SKM-1 treated with dmso at 0.1 percent for 144 hours (cell line): Measurements from ENCODE around the gene AOAH.
"Not testable (repeated sequence)": the region's sequence is repeated elsewhere in the genome, so short reads cannot be mapped to it uniquely, and the experiment has no call there.

Experiments used
- DNase-seq: peaks from one replicate; lab custom pipeline; 2025; ENCODE audit not compliant: unreplicated experiment; lab: John Stamatoyannopoulos, UW

Gene AOAH

DNA sequence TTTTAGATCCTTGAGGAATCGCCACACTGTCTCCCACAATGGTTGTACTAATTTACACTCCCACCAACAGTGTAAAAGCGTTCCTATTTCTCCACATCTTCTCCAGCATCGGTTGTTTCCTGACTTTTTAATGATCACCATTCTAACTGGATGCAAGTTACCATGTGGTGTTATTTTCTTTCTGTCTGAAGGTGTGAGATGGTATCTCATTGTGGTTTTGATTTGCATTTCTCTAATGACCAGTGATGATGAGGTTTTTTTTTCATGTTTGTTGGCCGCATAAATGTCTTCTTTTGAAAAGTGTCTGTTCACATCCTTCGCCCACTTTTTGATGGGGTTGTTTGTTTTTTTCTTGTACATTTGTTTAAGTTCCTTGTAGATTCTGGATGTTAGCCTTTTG, 20.4 kb downstream of the AOAH start:
- DNase-seq = not testable (repeated sequence)

DNA sequence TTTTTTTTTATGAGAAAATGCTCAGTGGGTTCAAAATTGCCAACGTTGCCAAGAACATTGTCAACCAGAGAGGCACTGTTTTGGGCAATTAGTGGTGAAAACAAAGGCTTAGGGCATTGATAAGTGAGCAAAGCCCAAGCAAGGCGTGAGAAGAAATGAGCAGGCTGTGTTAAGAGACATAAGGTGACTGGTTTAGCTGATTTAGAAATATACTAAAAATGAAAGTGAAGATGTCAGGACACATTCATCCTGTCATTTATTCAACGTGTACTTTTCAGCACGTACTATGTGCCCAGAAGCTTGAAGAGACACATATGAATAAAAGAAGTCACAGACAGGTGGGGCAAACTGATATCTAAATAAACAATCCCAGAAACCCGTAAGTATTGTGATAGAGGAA, 31.8 kb downstream of the AOAH start:
- DNase-seq = no peak

GRCh38 chr7:36691983-36692382, 32.3 kb downstream of the AOAH start:
- DNase-seq = no peak

DNA sequence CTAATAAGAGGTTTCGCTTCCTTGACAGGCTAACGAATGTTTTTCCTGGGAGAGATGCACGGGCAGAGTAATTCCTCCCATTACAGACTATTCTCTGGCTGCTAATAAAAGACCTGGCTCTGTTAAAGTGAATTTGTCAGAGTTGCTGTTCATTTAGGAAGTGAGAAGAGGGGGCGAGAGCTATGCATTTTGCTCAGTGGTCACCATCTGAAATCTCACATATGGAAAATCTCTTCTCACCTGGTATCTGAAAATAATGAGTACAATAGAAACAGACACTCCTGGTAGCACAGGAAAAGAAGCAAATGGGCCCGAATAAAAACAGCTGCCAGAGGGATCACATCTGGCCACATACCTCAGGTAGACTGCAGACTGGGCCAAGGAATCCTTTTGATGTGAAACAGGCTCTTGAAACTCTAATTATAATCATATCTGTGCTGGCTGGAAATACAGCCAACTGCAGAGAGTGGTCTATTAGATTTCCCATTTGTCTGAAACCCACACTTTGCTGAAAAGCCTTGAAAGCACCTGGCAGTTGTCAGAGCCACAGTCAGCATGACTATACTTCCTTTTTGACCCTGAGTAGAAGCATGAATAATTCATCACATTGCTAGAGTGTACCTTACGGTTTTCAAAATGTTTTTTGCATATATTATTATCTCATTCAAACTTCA, 33.6 kb downstream of the AOAH start:
- no peak for DNase-seq

- DNase-seq = no peak
Measured at GRCh38 chr7:36690041-36690440, 34.3 kb downstream of the AOAH start.

GRCh38 chr7:36686499-36686898, 37.8 kb downstream of the AOAH start:
- no peak for DNase-seq

DNA sequence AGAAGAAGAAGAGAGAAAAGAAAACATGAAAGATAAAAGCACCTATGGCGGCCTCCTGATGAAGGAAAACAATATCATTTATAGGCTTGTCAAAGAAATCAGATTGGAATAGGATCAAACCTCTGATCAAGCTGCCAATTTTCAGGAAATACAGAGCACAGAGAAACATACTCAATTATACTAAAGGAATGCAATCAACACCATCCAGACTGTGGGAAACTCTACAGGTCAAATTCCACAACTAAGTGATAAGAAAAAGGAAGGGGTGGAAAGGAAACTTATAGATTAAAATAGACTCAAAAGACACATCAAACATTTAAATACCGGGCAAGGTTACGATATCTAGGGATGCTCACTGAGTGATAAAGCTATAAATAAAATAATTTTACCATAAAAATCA, 39.3 kb downstream of the AOAH start:
- no peak for DNase-seq

- DNase-seq = no peak
Measured at GRCh38 chr7:36683695-36684357, 40.5 kb downstream of the AOAH start.

DNA sequence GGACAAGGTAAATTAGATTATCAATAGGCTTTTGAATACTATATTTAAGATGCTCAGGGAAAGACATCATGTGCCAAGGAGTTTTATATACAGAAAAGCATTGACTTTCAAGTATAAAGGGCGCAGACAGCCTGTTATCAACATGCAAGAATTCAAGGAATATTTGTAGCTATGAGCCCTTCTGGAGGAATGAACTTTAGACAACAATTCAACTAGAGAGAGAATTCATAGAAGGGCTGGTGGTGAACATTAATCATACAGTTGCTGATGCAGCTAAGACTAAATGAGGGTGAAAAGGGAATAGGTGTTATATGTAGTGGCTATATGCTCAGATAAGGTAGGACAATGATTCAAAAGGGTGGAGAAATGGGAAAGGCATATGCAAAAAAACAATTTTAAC, 41.2 kb downstream of the AOAH start:
- DNase-seq = no peak

DNA sequence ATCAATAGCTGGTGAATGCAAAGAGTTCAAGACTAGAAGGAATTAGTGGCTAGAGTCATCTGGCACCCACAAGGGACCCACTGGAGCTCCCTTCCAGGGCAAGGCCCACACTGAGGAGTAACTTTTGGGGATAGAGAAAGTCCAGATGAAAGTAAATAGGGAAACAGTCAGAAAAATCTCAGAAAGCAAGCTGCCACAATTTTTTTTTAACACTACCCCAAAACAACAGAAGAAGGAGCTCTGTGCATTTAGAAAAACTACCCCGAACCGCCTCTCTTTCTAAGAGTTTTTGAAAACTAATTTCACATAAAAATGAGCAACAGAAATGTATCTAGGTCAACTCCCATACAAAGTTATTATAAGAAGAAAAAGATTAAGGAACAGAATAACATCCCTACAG, 42.2 kb downstream of the AOAH start:
- DNase-seq = no peak

DNA sequence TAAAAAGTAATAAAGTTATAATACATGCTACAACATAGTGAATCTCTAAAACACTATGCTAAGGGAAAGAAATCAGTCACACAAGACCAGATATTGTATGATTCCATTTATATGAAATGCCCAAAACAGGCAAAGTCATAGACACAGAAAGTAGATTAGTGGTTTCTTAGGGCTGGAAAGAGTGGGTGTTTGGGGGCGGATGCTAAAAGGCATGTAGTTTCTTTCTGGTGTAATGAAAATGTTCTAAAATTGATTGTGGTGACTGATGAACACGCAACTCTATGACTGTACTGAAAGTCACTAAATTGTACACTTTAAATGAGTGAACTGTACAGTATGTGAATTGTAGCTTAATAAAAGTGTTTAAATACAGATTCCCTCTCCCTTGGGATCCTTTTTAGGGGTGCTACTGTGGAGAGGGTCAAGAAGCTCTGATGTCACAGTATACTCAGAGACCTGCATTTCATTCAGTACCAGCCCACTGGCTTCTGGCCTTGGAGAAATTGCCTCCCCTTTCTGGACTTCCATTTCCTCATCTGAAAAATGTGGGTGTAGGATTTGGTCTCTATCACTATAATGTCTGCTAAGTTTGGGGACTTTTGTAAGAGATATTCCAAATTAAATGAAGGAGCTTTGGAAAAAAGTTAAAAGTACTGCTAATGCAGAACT, 46.4 kb downstream of the AOAH start:
- DNase-seq = no peak

DNA sequence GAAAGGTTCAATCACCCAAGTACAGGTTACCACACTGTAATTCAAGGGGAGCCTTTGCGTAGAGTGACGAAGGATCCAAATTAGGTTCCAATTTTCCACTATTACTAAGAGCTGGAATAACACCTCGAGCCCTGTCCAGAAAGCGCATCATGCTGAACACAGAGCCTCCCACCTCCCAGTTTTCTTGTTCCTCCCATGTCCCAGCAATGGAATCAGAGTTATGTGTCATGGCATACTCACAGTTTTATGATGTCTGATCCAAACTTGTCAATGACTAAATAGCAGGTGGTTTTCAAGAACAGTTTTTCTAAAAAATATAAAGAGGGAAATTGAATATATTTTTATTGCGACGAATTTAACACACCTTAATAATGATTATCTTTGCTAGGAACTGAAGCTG, 50.6 kb downstream of the AOAH start:
- no peak for DNase-seq

DNA sequence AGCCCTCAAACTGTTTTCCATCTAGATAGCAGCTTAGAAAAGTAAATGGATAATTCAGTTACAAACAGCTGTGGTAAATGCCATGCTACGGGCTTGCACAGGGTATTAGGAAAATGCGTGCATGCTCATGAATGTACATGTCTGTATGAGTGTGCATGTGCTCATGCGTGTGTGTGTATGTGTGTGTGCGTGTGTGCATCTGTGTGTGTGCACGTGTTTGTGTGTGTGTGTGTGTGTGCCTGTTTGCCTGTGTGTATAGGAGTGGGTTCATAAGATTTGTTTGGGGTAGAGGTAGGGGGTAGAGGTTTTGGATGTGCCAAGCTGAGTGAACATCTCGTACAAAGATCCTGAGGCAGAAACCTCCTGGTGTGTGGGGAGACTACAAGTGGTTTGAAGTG, 52.9 kb downstream of the AOAH start:
- DNase-seq = no peak

- peak; percentile 61 for DNase-seq
Measured at GRCh38 chr7:36670585-36671431, 53.5 kb downstream of the AOAH start.

DNA sequence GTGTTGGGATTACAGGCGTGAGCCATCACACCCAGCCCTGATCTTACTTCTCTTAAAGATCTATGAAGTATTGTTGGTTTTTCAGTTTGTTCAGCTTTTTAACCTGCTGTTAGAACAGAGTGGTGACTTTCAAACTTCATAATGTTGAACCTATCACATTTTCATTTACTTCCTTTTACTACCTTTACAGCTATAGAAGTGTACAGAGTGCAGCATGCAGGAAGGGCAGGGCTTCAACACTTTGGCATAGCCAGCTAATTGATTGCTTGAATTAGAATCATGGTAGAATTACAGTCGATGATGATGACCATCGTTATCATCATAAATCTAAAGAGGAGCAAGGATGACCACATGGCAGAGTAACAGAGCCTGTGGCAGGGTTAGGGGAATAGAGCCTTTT, 55.5 kb downstream of the AOAH start:
- DNase-seq = no peak

DNA sequence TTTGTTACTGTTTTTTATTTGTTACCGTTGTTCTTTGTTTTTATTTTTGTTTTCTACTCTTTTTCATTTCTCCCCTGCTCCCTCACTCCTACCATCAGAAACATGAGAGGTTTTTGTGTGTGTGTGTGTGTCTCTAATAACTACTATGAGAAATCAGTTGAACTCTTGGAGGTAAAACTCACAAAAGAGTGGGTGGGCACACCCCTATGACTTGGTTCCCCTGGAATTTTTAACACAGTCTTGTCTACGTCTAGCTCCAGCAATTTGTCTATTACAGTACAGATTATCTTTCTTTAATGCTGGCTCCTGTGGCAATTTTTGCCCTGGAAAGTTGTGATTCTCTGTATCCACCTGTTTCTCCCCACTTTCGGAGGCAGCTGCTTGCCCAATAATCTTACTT, 56.2 kb downstream of the AOAH start:
- no peak for DNase-seq

GRCh38 chr7:36667007-36667745, 57.1 kb downstream of the AOAH start:
- no peak for DNase-seq

DNA sequence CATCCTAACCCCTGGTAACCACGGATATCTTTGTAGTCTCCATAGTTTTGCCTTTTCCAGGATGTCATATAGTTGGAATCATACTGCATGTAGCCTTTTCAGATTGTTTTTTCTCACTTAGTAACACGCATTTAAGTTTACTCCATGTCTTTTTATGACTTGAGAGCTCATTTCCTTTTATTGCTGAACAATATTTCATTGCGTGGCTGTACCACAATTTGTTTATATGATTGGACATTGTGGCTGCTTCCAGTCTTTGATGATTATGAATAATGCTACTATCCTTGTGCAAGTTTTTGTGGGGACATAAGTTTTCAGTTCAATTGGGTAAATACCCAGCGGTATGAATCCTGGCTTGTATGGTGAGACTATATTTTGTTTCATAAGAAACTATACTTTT, 60.8 kb downstream of the AOAH start:
- no peak for DNase-seq

DNA sequence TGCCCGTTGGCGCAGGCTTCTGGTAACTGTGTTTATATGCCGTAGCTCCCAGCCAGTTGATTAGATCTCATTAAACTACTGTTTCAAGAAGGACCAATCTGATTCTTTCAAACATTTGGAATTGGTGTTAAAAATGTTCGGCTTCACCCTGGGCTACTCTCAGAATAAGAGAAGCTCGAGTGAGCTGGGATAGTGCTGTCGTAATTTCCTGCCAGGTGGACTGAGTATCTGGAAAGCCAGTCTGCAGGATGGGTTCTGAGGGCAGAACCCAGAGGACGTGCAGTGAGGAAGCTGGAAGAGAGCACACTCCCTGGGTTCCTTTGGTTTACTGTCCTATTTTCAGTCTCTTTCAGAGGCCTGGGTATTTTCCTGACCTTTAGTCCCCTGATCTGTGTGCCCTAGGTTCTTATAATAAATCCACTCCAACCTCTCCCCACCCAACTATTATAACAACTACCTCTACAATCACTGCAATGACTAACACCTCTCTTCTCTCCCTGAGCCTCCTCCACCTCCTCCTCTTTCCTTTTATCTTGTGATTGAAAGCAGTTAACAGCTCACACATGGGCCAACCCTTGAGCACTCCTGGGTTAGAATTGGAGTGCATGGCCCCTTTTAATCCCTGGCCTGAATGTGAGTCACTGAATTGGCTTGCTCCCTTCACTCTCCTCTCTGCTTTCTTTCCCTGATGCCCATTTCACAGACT, 63.0 kb downstream of the AOAH start:
- DNase-seq = no peak

DNA sequence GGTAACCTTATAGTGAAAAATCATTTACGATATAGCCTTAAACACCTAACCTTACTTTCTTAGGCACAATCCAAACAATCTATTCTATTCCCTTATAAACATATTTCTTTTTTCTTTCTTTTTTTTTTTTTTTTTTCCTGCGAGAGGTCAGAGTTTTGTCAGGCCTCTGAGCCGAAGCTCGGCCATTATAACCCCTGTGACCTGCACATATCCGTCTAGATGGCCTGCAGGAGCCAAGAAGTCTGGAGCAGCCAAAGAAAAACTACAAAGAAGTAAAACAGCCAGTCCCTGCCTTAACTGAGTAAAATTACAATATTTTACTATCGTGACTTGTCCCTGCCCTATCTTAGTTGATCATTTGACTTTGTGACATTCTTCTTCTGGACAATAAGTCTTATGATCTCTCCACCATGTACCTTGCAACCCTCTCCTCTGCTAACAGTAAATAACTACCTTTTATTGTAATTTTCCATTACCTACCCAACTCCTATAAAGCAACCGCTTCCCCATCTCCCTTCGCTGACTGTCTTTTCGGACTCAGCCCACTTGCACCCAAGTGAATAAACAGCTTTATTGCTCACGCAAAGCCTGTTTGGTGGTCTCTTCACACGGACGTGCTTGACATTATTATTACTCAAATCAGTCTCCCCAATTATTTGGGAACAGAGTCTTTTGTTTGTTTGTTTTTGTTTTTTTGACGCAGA, 64.5 kb downstream of the AOAH start:
- DNase-seq = no peak
